ENCODE data around the gene PSME1. TPM values are rescaled to one million over a fixed set of nuclear protein-coding genes. Genes with fewer than 3 reads are reported as not detected.
A peak's percentile ranks its signal among the peaks of the same experiment; 100 is the strongest.

The PSME1 gene
- total and polyA plus RNA-seq, 2 of the 13 experiments (the other 11 are each of a cell fraction or from before 2014, with no cell fraction given): 159 to 608 TPM

DNA sequence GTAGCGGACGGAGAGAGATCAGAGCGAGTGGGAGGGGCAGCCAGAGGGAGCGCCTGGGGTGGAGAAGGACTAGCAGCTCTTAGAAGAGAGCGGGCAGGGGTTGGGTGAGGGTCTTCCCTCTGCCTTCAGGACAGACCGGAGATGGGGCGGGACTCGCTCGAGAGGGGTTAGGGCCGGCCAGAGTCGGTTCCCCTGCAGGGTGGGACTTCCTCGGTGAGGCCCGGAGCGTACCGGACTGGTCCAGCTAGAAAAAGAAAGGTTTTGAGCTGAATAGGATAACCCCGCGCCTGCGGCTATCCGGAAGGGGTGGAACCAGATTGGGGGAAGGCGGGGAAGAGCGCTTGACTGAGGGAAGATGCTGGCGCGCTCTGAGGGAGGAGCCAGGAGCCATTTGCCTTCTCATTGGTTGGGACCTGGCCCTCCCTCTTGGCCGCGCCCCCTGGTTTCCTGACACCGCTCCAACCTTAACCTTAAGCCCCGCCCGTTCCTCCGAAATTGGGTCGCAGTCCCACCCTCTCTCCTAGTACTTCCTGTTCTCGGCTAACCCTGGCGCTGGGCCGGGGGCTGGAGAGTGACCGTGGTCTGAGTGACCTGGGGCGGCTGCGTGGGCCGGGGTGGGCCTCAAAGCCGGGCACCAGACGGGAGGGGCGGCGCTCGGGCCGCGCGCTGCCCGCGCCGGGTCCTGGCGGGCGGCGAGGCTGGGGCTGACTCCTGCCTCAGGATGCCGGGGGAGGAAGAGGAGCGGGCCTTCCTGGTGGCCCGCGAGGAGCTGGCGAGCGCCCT is 11.2 kb downstream of the PSME1 start, which contains the start of gene RNF31 (continued):
- TF ChIP-seq SAP130 (CRISPR knock-in tag; IDR thresholded peaks at IDR 0.05; ENCODE audit: low read depth): peak; percentile 89
- TF ChIP-seq SMAD1 (CRISPR knock-in tag; IDR thresholded peaks at IDR 0.05; ENCODE audit: borderline replicate concordance, low read depth): peak; percentile 26; the same call in 1 of the 2 replicates
- peak; percentile 84 for TF ChIP-seq AGO2 (optimal IDR thresholded peaks at IDR 0.05; ENCODE audit: low read depth, low read length)
- peak; percentile 45 for TF ChIP-seq GATA4 (IDR thresholded peaks at IDR 0.05; ENCODE audit: borderline replicate concordance, low read depth)
- 0 out of 2 replicates have a peak, but pooled peaks have one; percentile 44 for TF ChIP-seq KDM4B (CRISPR knock-in tag; IDR thresholded peaks at IDR 0.05)
- TF ChIP-seq, protein P1, sequence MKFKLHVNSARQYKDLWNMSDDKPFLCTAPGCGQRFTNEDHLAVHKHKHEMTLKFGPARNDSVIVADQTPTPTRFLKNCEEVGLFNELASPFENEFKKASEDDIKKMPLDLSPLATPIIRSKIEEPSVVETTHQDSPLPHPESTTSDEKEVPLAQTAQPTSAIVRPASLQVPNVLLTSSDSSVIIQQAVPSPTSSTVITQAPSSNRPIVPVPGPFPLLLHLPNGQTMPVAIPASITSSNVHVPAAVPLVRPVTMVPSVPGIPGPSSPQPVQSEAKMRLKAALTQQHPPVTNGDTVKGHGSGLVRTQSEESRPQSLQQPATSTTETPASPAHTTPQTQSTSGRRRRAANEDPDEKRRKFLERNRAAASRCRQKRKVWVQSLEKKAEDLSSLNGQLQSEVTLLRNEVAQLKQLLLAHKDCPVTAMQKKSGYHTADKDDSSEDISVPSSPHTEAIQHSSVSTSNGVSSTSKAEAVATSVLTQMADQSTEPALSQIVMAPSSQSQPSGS (CRISPR knock-in tag; IDR thresholded peaks at IDR 0.05): no peak; the same call in 1 of the 2 replicates
- TF ChIP-seq ZSCAN31 (CRISPR knock-in tag; IDR thresholded peaks at IDR 0.05; ENCODE audit: low read depth): no peak; the same call in 1 of the 2 replicates
- TF ChIP-seq ZIK1 (CRISPR knock-in tag; IDR thresholded peaks at IDR 0.05; ENCODE audit: borderline replicate concordance, low read depth): peak; percentile 57; the same call in 1 of the 2 replicates
- TF ChIP-seq FOXC1 (CRISPR knock-in tag; IDR thresholded peaks at IDR 0.05; ENCODE audit: borderline replicate concordance): no peak
- no peak for TF ChIP-seq HNF1B (CRISPR knock-in tag; IDR thresholded peaks at IDR 0.05)
- TF ChIP-seq HES4 (CRISPR knock-in tag; IDR thresholded peaks at IDR 0.05; ENCODE audit: borderline replicate concordance): no peak
- TF ChIP-seq RXRA (CRISPR knock-in tag; IDR thresholded peaks at IDR 0.05): peak; percentile 80; the same call in 1 of the 2 replicates
- no peak for TF ChIP-seq CEBPG (CRISPR knock-in tag; IDR thresholded peaks at IDR 0.05)
- TF ChIP-seq ZMYM4 (CRISPR knock-in tag; IDR thresholded peaks at IDR 0.05): no peak
- TF ChIP-seq TARDBP (CRISPR knock-in tag; IDR thresholded peaks at IDR 0.05): peak; percentile 46; the same call in 1 of the 2 replicates
- TF ChIP-seq ZNF24 (IDR thresholded peaks at IDR 0.05): peak; percentile 53; the same call in 1 of the 2 replicates
- TF ChIP-seq, protein P2, sequence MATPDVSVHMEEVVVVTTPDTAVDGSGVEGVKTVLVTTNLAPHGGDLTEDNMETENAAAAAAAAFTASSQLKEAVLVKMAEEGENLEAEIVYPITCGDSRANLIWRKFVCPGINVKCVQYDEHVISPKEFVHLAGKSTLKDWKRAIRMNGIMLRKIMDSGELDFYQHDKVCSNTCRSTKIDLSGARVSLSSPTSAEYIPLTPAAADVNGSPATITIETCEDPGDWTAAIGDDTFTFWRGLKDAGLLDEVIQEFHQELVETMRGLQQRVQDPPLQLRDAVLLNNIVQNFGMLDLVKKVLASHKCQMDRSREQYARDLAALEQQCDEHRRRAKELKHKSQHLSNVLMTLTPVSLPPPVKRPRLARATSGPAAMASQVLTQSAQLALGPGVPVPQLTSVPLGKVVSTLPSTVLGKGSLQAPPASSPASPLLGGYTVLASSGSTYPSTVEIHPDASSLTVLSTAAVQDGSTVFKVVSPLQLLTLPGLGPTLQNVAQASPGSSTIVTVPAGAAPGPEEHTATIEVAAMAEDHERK (CRISPR knock-in tag; IDR thresholded peaks at IDR 0.05; ENCODE audit: low read depth): peak; percentile 57; the same call in 1 of the 2 replicates
- TF ChIP-seq ZMYM2 (CRISPR knock-in tag; IDR thresholded peaks at IDR 0.05): no peak
- no peak; the same call in 1 of the 2 replicates for TF ChIP-seq KLF12 (CRISPR knock-in tag; IDR thresholded peaks at IDR 0.05; ENCODE audit: borderline replicate concordance)
- no peak for TF ChIP-seq ZNF878 (CRISPR knock-in tag; IDR thresholded peaks at IDR 0.05)
- no peak for TF ChIP-seq ARNT (IDR thresholded peaks at IDR 0.05)
- TF ChIP-seq ZNF556 (CRISPR knock-in tag; IDR thresholded peaks at IDR 0.05; ENCODE audit: borderline replicate concordance): peak; percentile 57; the same call in 1 of the 2 replicates
- TF ChIP-seq KDM5B (CRISPR knock-in tag; IDR thresholded peaks at IDR 0.05; ENCODE audit: borderline replicate concordance): peak; percentile 78
- TF ChIP-seq ZFP1 (CRISPR knock-in tag; IDR thresholded peaks at IDR 0.05): no peak
- TF ChIP-seq ZNF724P (CRISPR knock-in tag; IDR thresholded peaks at IDR 0.05; ENCODE audit: borderline replicate concordance): peak; percentile 79; the same call in 1 of the 2 replicates
- TF ChIP-seq ARID2 (CRISPR knock-in tag; IDR thresholded peaks at IDR 0.05; ENCODE audit: borderline replicate concordance): 0 out of 2 replicates have a peak, but pooled peaks have one; percentile 83
- TF ChIP-seq DRAP1 (CRISPR knock-in tag; IDR thresholded peaks at IDR 0.05): peak; percentile 97

Measured in HepG2 (cell line).